ENCODE data around the gene TOX2.
A peak's percentile ranks its signal among the peaks of the same experiment; 100 is the strongest.

TOX2 gene

DNA sequence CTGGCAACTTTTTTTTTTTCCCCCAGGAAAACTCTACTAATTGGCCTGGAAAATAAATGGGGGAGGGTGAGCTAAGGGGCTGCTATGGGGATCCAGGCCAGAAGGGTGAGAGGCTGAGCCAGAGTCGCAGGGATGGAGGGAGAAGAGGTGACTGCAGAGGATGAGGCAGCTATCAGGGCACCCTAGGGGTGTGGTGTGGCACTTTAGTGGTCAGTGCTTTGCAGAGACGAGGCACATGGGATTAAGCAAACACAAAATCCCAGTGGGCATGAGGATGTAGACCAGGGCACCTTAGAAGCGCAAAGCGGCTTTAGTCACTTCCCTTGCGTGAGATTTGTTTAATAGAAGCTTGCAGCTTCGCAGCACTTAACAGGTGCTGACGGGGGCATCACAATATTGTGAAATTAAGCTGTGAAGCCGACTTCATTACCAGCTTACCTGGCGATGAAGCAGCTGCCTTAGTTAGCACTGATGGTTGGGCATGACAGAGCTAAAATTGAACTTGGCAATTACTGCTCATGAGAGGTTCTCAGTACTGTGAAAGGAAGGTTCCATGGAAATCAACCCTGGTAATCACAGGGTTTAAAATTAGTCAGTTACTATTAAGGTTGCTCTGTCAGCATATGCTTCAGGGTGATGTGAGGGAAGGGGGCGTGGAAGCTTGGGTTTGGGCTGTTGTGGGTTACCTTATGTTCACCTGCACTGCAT lies 26.0 kb downstream of the TOX2 start:
- DNase-seq (ENCODE audit: low read depth) = no peak

DNA sequence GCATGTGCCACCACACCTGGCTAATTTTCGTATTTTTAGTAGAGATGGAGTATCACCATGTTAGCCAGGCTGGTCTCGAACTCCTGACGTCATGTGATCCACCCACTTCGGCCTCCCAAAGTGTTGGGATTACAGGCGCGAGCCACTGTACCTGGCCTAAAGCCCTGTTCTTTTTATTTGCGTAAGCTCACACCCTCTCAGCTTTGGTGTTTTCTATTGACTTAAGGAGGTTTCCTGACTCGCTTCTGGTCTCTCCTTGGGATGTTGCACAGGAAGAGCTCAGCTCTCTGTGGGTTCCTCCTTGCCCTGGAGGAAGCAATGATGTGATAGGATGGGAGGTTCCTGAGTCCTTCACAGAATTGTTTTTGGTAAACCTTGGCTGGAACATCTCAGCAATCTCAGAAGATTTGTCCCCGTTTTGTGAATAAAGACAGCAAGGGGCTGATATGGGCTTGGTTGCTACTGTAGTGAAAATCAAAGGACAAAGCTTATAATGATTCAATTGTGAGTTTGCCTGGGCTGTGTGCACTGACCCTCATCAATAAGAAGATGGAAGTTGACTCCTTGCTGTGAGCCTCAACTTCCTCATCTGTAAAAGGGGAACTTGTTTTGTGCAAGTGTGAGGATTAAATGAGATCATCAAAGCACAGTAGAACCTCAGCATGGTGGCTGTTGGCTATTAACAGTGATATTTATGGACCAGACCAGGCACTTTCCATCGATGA lies 27.0 kb downstream of the TOX2 start:
- DNase-seq (ENCODE audit: low read depth) = peak; percentile 56

DNA sequence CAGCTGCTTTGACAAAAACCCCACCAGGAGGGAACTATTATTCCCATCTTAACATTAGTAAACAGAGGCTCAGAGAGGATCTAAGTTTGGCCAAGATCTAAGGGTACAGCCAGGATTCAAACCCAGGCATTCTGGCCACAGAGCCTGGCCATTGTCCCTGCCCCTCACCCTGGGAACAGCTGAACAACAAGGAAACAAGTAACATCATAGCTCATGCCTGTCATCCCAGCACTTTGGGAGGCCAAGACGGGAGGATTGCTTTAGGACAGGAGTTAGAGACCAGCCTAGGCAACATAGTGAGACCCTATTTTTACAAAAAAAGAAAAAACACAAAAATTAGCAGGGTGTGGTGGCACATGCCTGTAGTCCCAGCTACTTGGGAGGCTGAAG lies 27.5 kb downstream of the TOX2 start:
- no peak for DNase-seq (ENCODE audit: low read depth)

- DNase-seq (ENCODE audit: low read depth) = peak; percentile 81
Observed at GRCh38 chr20:43942667-43943285, 28.1 kb downstream of the TOX2 start.

DNA sequence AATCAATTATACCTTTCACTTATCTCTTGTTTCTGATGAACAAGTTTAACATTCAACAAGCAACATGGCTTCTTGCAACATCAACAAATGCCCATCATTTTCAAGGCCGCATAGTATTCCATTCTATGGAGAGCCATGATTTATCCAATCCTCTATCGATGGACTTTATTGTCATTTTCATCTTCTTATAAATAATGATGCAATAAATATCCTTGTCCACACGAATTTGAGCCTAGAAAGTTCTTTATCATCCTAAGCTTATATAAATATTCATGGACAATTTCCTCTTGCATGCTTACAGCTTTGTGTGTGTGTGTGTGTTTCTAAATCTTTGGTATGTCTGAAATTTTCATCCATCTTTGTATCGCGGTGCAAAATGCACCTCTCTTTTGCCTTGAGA lies 29.1 kb downstream of the TOX2 start:
- no peak for DNase-seq (ENCODE audit: low read depth)

- no peak for DNase-seq (ENCODE audit: low read depth)
Observed at GRCh38 chr20:43944653-43945235, 30.1 kb downstream of the TOX2 start.

- DNase-seq (ENCODE audit: low read depth) = no peak
Observed at GRCh38 chr20:43945391-43946205, 30.9 kb downstream of the TOX2 start.

GRCh38 chr20:43946206-43946491 lies 31.5 kb downstream of the TOX2 start:
- no peak for DNase-seq (ENCODE audit: low read depth)

- no peak for DNase-seq (ENCODE audit: low read depth)
Observed at GRCh38 chr20:43946659-43947315, 32.1 kb downstream of the TOX2 start.

DNA sequence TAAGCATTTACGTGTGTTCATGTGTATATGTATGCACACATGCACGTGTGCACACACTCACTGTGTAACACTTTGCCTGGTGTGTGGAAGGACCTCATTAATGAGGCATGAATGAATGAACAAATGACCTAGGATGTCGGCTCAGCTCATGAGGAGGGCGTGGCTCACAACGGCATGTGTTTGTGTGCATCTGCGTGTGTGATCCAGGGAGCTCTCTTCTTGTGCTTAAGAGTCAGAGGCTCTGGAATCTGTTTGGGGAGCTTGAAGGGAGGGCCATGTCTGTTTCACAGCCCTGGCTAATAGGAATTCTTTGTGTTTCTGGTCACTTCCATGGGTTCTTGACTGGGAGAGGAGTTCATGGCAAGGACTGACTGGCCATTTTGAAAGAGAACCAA lies 32.7 kb downstream of the TOX2 start:
- DNase-seq (ENCODE audit: low read depth) = peak; percentile 70

DNA sequence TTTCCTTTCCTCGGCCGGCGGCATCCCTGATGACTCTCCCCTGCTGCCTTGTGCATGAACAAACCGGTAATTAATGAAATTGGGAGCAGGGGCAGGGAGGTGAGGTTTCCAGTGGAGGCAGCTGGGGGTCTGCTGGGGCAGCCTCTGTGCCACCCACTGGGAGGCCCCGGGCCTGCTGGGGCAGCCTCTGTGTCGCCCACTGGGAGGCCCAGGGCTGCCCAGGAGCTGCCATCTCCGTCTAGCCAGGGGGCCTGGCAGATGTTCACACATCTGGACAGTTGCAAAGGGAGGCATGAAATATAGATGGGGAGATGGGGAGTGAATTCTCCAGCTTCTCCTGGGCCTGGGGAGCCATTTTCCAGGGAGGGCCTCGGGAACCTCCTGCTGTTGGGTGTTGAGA lies 33.8 kb downstream of the TOX2 start:
- DNase-seq (ENCODE audit: low read depth) = no peak

DNA sequence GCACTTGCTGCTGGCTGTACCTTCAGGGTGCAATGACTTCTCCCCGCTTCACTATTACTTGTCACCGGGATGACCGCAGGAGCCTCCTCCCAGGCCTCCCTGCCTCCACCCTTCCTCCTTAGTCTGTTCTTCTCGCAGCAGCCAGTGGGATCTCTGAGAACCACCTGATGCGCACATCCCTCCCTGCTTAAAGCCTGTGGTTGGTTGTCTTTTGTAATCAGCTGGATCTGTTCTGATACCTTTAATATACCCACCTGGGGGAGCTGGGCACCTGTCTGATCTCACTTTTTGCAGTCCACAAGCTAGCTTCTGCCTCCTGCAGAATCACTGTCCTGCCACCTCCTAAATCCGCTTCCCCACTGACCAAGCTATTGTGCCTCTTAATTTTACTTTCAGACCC lies 34.6 kb downstream of the TOX2 start:
- no peak for DNase-seq (ENCODE audit: low read depth)

DNA sequence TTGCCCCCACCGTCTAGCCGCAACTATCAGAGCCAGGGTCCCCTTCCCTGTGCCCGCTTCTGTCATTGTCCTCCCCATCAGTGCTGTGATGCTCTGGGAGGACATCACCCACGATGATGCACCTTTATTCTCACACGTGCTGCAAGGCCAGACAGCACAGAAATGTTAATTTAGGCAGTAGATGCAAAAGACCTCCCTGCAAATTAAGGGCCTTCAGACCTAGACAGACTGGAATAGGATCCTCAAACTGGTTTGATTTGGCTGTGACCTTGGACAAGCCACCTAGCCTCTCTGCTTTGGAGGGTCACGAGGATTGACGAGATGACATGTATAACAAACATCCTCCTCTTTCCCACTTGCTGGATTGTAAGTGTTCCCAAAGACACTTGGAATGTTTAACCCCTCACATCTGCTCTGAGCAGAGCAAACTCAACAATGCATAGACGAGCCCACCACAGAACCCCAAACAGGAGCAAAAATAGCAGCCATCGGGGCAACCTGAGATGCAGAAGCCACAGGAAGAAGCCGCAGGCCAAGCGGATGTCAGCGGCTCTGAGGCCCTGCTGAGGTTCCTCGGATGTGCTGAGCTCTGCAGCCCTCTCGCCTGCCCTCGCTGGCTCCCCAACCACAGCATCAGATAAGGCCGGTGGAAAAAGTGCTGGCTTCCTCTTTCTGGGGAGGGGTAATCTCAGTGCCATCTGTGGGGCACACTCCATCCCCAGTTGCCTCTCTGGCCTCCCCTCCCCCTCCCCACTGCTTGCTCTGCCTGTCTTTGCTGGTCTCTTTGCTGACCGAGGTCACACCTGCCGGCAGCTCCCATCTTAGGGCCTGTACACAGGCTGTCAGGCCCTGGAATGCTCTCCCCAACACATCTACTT lies 35.3 kb downstream of the TOX2 start:
- peak; percentile 42 for DNase-seq (ENCODE audit: low read depth)

DNA sequence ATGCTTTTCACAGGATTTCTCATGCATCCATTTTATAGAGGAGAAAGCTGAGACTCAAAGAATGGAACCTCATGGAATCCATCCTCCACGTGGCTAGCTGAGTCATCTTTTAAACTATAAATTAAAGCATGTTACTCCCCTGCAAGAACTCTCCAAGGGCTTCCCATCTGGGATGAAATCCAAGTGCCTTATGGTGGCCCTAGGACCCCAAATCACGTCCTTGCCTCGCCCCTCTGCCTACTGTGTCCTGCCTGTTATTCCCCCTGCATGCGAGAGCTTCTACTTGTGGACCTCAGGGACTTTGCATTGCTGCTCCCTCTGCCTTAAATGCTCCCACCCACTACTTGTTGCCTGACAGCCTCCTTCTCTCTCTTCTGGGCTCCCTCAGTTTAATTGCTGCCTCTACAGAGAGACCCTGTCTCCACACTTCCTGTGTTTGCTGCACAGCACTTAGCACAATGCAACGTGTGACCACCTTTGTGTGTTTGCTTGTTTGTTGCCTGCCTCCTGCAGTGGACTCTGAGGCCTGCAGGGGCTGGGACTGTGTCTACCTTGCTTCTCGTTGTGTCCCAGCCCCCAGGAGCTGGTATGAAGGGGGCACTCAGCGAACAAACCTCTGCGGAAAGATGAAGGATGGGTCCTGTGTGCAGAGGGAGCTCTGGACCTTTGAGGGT lies 39.4 kb downstream of the TOX2 start:
- peak; percentile 72 for DNase-seq (ENCODE audit: low read depth)

DNA sequence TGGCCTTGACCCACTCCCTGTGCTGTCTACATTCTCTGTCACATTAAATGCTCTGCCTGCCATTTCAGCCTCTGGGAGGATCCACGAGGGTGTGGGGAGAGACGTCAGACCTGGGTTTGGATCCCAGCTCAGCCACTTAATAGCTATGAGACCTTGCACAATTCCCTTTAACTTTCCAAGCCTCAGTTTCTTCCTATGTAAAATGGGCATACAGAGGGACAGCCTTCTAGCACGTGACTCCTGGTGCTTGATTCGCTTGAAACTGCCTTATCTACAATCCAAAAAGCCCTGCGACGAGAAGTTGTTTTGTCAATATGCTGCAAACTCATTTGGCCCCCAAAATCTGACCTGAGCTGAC lies 40.0 kb downstream of the TOX2 start:
- no peak for DNase-seq (ENCODE audit: low read depth)

DNA sequence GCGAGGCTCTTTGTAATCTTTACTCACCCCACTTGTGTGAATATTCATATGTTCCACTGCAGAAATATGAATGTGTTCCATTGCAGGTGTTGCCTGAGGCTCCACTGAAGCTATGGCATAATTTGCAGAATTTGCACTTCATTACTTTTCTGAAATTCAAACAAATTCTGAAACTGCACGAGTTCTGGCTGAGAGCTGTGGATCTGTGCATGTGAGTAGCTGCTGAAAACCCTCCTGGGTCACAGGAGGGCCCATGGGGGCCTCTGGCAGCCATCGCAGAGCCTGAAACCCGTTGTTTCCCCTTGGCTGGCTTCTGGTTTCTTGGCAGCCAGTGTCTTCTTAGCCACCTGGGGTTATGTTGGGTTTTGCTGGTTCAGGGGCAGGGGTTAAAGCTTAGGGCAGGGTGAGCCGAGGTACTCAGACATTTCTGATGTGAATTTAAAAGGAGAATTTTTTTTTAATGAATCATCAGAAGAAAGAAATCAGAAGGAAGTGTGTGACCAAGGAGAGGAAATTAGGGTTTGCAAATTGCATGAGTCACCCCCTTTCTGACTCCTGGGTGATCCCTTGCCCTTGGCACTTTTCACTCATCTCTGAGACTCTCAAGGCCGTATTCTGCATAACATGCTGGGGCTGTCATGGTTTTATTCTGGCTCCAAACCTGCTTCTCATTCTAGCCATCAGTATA lies 40.6 kb downstream of the TOX2 start:
- peak; percentile 99 for DNase-seq (ENCODE audit: low read depth)

GRCh38 chr20:43955750-43956191 lies 41.1 kb downstream of the TOX2 start:
- no peak for DNase-seq (ENCODE audit: low read depth)

- DNase-seq (ENCODE audit: low read depth) = no peak
Observed at GRCh38 chr20:43957392-43957791, 42.7 kb downstream of the TOX2 start.

- DNase-seq (ENCODE audit: low read depth) = no peak
Observed at GRCh38 chr20:43958626-43959025, 44.0 kb downstream of the TOX2 start.
